GDM1 (cell line): Measurements from ENCODE around the gene FOXP3.
"Not testable (repeated sequence)": the region's sequence is repeated elsewhere in the genome, so short reads cannot be mapped to it uniquely, and the experiment has no call there.

ENCODE experiments used
- DNase-seq: peaks from one replicate; lab custom pipeline; 2025; lab: John Stamatoyannopoulos, UW

The FOXP3 gene, protein sequence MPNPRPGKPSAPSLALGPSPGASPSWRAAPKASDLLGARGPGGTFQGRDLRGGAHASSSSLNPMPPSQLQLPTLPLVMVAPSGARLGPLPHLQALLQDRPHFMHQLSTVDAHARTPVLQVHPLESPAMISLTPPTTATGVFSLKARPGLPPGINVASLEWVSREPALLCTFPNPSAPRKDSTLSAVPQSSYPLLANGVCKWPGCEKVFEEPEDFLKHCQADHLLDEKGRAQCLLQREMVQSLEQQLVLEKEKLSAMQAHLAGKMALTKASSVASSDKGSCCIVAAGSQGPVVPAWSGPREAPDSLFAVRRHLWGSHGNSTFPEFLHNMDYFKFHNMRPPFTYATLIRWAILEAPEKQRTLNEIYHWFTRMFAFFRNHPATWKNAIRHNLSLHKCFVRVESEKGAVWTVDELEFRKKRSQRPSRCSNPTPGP

DNA sequence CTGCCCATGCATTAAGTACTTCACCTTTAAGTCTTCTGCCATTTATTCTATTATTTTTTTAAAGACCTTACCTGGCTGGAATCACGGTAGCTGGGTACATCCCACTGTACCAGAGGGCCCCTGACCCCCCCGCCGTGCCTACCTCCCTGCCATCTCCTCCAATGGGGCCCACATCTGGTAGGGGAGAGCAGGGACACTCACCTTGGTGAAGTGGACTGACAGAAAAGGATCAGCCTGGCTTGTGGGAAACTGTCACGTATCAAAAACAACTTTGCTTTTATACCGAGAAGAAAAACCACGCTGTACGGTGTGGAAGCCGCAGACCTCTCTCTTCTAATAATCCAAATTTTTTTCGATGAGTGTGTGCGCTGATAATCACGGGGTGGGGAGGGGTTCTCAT is at the start of gene FOXP3:
FOXP3 (minus strand) TSS at position 251 of the 400 bp plus-strand sequence. CDS start 6,205 bp downstream, outside the sequence.
- DNase-seq, result no peak

DNA sequence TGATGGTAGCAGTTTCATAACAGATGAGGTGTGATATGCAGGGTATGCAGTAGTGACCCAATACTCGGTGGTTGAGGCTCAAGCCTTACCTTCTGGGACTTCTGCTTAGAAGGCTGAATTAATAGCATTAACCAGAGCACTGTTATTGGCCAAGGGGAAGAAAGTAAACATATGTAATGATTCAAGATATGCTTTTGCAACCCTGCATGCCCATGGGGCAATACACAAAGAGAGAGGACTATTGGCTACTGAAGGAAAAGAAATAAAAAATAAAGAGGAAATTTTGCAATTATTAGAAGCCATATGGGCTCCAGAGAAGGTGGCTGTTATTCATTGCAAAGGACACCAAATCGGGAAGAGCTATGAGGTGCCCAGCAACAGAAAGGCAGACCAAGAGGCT is 47.7 kb upstream of the FOXP3 start:
- DNase-seq, result no peak

DNA sequence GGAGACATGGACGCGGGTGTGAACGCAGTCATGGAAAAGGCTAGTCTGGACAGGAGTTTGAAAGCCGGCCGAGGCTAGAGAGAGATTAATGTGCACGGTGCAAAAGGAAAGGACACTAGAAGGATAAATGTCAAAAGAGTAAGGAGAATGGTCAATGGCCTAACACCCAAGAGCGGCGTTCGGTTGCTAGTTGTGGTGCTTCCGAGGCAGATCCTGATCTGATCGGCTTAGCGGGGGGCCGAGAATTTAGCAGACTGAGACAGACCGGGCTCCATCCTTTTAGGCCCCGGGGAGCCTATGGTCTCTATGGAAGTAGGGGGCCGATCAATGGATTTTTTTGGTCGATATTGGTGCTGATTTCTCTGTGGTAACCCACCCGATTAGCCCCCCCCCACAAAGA is 45.9 kb upstream of the FOXP3 start:
- no peak for DNase-seq

DNA sequence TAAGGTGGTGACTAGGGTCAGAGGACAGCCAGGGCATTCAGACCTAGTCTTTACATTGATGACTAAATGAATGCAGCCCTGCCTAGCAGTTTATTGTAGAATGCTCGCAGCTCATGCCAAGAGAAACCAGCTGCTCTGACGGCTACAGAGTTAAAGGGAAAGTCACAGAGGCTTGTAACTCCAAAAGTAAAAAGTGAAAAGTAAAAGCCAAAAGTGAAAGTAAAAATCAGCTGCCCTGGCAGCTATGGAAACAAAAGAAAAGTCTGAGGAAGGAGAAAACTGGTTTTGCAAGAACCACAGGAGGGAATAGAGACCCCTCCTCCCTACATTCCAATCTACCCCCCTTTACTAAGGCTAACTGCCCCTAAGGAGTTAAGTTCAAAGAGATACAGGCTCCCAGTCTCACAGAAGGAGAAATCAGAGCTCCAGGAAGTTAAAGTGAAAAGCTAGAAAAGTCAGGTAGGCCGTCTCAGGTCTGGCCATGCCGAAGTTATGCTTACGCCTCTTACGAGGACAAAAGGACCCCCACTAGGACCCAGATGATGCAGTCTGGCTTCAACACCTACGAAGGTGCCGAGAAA is 45.0 kb upstream of the FOXP3 start:
- no peak for DNase-seq

DNA sequence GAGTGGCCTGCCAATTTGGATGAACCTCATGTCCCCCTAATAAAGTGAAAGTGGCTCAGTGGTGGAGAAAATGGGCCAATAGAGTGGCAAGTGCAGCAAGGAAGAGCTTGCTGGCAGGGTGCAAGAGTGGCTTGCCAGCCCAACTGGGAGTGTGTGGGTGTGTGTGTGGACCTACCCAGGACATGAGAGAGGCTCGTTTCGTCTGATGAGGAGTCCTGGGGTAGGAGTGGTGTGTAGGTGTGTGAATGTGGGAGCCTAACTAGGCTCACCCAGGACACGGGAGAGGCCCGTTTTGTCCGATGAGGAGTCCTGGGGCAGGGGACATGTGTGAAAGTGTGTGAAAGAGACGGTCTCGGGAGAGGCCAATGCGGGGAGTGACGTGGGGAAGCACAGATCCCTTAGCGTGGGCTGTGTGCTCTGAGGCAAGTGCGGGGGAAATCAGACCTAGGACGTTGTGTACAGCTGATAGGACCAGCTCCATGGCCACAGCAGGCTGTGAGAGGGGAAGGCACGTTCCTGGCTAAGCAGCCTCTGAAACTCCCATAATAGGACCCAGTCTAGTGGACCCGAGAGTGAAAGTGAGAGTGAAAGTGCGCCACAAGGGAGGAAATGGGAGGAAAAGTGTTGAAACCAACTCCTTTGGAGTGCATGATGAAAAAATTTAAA is 44.2 kb upstream of the FOXP3 start:
- no peak for DNase-seq

DNA sequence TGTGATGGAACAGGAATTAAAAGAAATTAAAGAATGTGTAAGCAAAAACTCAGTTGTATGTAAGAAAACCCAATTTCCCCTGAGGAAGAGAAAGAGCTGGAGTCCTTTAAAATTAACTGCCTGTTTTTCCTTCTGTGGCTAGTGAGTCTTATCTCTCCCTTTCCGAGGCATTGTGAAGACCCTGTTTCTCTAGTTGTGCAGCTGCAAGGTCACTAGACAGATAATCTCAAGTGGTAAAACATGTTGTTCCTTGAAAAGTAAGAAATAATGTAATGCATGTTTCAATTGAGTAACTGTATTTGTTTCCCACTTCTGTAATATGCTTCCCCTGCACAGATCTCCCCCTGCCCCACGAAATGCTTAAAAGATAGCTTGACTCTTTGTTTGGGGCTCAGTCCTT is 43.3 kb upstream of the FOXP3 start:
- DNase-seq, result not testable (repeated sequence)

DNA sequence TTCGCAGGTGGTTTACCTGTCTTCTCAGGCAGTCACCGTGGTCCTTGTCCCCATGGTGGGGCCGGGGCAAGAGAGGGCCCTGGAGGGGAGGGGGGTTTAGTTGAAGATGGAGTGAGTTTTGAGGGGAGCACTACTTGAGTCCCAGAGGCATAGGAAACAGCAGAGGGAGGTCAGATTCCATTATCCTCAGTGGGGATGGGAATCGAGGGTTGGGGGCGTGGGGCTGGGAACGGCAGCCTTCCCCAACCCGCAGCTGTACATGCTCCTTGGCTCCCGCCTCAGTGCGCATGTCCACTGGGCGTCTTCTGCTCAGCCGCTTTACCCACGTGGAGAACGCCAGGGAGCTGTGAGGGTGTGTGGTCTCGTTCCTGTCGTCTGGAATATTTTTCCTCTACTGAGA is 38.8 kb upstream of the FOXP3 start, which contains the start of gene GAGE10:
GAGE10 (plus strand) TSS at position 301 of the 400 bp plus-strand sequence. CDS start 1,214 bp downstream, outside the sequence.
- no peak for DNase-seq

DNA sequence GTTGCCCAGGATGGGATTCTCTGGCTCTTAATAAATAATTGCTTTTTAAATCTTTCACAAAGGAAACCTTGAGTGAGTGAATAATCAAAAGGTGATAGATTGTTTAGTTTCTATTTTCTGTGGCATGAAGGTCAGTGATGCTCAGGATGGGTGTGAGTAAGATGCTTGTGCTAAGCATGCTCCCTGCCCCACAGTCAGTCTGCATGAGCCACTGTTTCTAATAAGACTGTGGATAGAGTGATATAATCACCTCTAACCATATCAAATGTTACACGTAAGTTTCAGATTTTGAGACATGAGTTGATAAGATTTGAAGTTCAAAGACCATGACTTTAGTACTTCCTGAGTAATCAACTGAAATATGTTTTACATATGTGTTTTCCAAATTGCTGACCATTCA is 36.2 kb upstream of the FOXP3 start:
- DNase-seq, result no peak

DNA sequence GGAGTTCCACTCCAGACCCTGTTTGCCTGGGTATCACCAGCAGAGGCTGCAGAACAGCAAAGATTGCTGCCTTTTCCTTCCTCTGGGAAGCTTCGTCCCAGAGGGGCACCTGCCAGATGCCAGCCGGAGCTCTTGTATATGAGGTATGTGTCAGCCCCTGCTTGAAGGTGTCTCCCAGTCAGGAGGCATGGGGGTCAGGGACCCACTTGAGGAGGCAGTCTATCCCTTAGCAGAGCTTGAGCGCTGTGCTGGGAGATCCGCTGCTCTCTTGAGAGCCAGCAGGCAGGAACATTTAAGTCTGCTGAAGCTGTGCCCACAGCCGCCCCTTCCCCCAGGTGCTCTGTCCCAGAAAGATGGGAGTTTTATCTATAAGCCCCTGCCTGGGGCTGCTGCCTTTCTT is 34.8 kb upstream of the FOXP3 start:
- not testable (repeated sequence) for DNase-seq

DNA sequence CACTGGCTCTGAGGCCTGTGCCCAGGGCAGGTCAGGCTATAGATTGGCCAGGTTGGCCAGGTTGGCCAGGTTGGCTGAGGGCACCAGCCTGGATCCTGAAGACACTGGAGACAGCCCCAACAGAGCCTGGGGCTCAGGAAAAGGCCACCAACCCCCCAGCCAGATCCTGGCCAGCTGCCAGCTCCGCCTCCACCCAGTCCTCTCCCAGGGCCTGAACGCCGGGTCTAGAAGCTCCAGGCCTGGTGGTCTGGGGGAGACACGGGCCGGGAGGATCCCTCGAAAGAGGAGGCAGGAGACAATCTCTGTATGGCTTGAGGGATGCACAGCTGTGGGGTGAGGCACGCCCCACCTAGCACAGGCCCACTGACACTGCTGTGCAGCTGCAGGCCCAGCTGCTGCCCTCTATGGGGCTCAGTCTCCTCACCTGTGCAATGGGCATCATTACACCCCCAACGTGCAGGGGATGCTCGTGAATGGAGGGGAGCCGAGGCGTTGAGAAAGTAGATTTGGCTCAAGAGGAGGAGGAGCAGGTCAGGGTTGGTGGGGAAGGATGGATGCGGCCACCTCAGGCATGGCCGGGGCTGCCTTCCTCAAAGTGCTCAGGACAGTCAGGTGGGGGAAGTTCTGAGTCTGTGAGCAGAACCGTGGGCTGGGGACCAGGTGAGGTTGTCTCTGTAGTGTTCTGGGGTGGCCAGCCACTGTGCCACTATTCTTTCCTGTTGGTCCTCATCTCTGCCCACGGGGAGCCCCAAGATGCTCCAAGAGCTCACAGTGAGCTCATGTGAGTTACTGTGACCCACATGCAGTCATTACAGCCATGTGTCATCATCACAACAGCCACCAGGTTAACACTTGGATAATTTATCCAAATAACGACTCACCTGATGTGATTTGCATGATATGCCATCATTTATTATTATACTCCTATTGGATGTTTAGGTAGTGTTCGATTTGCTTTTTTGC is 28.2 kb upstream of the FOXP3 start:
- no peak for DNase-seq

DNA sequence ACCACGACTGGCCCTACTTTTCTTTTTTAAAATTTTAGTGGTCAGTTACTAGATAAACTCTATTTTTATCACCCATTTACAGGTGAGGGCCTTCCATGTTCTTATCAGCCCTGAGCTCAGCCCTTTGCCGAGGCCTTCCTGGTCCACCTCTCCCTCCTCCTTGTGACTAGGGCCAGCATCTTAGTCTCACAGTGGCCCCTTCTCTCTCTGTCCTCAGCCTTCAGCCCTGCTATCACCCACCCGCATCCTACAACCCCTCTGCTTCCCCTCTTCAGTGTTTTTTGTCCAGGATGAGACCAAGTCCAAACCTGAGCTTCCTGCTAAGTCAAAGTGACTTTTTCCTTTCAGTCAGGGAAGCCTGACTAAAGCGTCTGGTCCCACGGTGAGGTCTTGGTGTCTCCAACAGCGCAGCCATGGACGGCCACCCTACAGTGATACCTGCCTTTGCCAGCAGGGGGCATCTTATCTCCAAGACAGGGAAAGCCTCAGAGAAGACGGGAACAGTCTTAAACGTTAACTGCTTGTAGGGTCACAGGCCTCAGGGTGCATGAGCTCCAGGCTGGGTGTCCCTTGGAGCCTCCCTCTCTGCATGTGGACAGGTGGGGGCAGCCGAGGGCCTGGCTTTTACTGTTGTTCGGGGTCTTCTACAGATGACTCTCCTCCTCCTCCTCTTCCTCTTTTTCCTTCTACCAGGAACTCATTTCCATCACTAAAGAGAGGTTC is 27.3 kb upstream of the FOXP3 start:
- peak; percentile 59 for DNase-seq

DNA sequence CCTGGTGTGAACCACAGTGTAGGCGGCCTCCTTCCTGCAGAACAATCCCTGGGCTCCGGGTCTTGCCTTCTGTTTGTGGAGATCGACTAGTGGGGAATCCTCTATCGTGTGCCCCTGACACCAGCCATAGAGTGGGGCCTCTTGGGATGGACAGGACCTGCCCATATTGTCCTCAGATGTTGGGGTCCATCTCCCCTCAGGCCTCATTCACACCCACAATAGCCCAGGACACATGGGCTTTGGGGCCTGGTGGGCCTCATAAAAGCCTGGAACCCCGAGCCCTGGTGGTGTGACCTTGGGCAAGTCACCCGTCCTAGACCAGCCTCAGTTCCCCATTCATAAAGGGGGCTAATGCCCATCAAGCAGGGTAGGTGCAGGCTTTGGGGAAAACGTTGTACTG is 25.7 kb upstream of the FOXP3 start:
- DNase-seq, result no peak

DNA sequence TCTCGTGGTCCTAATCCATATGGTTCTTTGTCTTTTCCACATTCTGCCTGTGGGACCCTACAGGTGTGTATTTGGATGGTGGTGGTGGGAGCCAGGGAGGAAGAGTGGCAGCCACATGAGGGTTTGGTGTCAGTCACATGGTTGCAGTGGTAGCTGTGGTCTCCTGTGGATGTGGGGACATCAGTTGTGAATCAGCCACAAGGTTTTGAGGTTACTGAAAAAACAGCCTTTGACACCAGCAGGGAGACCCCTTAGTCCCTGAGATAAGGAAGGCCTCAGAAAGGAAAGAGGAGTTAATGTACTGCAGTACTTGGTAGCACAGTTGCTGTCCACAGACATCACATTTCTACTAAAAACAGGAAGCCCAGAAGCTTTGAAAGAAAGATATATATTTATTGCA is 23.2 kb upstream of the FOXP3 start:
- DNase-seq, result no peak

DNA sequence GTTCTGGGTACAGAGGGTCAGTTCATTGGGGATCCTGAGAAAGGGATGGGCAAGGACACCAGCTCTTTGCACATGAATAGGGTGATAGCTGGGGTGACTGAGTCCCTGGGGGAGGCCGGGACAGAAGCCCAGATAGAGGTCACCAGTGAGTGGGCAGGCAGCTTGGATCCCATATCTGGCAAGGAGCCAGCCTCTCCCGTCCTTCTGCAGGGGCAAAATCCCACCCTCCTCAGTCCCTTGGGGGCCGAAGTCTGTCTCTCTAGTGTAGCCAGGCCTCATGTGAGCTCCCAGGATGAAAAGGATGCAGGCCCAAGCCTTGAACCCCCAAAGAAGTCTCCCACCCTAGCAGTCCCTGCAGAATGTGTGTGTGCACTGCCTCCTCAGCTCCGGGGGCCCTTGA is 22.1 kb upstream of the FOXP3 start:
- DNase-seq, result no peak

DNA sequence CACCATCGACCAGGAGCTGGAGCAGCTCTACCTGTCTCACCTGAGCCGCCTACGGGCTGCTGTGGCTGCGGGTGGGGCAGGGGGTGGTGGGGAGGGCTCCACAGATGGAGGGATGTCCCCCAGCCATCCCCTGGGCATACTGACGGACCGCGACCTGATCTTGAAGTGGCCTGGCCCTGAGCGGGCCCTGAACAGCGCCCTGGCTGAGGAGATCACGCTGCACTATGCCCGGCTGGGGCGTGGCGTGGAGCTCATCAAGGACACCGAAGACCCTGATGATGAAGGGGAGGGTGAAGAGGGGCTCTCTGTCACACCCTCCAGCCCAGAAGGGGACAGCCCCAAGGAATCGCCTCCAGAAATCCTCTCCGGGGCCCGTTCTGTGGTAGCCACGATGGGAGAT is 21.6 kb upstream of the FOXP3 start:
- DNase-seq, result no peak

DNA sequence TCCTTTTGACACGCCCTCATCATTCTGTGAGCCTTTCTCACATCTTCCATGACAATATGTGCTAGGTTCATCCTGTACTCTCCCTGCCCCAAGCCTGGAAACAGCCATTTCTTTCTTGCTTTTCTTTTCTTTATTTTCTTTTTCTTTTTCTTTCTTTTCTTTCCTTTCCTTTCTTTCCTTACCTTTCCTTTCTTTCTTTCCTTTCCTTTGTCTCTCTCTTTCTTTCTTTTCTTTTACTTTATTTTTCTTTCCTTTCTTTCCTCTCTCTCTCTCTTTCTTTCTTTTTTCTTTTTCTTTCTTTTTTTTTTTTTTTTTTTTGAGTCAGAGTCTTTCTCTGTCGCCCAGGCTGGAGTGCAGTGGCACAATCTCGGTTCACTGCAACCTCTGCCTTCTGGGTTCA is 19.7 kb upstream of the FOXP3 start:
- no peak for DNase-seq

DNA sequence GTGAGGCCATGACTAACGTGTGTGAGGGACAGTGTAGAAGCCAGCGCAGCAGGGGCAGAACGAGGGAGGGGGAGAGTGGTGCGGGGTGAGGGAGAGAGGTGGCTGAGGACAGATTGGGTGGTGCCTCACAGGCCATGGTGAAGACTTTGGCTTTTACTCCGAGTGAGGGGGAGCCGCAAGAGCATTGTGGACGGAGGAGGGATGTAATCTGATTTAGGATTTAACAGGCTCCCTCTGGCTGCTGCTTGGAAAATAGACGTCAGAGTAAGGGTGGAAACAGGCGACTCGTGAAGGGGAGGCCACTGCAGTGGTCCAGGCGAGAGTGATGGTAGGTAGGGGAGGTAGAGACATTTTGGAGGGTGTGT is 18.1 kb upstream of the FOXP3 start:
- DNase-seq, result no peak

DNA sequence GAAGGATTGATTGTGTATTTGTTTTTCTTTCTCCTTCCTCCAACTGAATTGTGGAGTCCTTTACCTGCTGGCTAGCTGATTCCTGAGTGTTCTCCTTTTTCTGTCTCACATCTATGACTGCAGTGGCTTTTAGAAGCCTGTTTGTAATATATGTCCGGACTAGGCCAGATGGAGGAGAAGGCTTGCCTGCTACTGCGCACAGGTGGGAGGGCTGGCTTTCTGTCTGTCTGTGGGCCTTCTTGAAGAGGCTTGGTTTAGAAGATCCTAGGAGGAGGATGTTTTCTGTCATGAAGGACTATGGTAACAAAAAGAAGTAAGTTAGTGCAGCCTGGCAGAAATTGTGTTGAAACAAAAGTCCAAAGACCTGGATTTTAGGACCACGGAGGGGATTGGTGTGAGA is 13.6 kb upstream of the FOXP3 start:
- no peak for DNase-seq

DNA sequence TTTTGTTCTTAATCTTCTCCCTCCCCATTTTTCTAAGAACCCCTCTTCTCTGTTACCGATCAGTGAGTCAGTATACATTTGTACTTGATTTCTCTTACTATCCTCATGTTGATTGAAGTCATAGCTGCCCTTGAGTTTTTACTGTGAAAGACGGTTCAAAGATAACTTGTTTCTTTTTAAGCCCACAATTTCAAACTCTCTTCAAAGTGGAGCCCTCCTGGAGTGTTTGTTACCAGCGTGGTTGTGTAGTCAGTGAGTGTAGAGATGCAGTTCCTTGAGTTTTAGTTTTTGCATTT is 13.0 kb upstream of the FOXP3 start:
- DNase-seq, result no peak

DNA sequence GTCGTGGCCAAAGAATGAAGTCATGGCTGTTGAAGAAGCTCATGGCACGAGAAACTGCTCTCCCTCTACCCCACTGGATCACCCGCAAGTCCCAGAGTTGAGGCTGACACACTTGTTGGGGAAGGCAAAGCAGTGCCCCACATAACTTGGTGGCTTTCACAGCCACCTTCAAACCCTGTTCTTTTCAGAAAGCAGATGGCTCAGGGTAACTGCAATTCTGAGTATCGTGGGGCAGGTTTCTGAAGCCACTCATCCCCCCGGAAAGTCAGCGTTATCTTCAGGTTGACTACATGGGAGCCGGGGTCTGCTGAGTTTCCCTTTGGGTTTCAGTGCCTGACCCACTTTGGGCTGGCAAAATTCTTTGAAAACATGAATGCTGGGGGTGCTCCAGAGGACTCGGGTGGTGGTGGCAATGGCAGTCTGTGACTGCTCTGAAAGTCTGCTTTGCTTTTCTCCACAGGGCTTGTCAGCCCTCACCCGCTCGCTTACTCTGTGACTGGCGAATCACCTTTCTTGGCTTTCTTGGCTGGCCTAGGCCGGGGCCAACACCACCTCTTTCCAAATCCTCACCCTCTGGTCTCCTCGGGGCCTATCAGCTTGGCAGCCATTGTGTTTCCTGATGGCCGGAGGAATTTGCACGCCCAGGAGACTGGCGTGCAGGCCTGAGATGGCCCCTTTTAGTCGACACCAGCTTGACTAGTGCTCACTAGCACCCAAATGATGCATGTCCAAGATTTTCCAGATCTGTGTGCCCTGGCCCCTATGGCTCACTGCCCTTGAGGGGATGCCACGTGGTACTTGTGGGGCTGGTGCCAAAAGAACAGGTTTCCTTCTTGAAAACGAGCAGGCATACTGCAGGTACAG is 12.4 kb upstream of the FOXP3 start:
- no peak for DNase-seq

DNA sequence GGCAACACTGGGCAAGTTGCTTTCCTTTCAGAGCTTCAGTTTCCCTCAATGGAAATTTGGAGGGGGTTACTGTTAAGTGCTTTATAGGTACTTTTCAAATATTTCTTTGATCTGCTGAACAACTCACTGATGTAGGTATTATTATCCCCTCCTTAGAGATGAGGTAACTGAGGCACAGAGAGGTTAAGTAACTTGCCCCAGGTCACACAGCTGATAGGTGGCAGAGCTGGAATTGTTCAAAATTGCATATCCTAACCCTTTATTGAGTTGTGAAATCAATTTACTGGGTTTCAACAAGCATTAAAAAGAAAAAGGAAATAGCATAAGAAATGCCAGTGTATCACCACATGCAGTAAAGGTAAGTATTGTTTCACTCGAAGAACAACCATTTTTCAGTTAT is 11.7 kb upstream of the FOXP3 start:
- DNase-seq, result no peak
